Endothelial cell of umbilical vein (primary cell): ENCODE data around the gene SYNPO2. TPM values are rescaled to one million over a fixed set of nuclear protein-coding genes. Genes with fewer than 3 reads are reported as not detected.

Experiments used
- BruUV-seq: library from RNA; stranded (reverse); fragments of 400-500 nt; replicated peaks from 2 replicates; lab custom pipeline; 2021; lab: Mats Ljungman, UMichigan
- CTCF ChIA-PET: fragments of 300-600, 350-600 bp; sonication (Branson Sonifier 250); formaldehyde crosslinking; loops from one replicate; lab custom pipeline; 2021; ENCODE audit warnings: antibody characterized with exemption, inconsistent platforms; lab: Charles Lee
- POLR2A ChIA-PET: fragments of 300-600, 350-600 bp; sonication (Branson Sonifier 250); formaldehyde crosslinking; loops from one replicate; lab custom pipeline; 2021; ENCODE audit warnings: antibody characterized with exemption, inconsistent platforms; lab: Charles Lee
- DNase-seq: peaks from one replicate; pipeline ENCODE4 v3.0.0-alpha.2; 2011; ENCODE audit warnings: low read depth, low spot score
- FAIRE-seq: peaks from 2 replicates; lab custom pipeline; 2011; peaks lifted over from hg19 to GRCh38; lab: Jason Lieb, UNC
- H2AFZ ChIP-seq: 2 replicates; pipeline ENCODE4 v1.6.0; 2012; ENCODE audit warnings: low read depth, low read length, control low read depth, inconsistent platforms
- H3K27ac ChIP-seq: 2 replicates; pipeline ENCODE4 v1.5.1; 2011; ENCODE audit warnings: low read depth, mild to moderate bottlenecking, control low read depth, low read length, moderate library complexity; ENCODE audit not compliant: insufficient read depth
- H3K27me3 ChIP-seq, 2 experiments: 2 replicates each; pipeline versions ENCODE4 v1.6.0 to v1.6.1; 2011; ENCODE audit warnings: low read length in 2 of 2, mixed read lengths in 1 of 2; ENCODE audit not compliant: control insufficient read depth in 2 of 2, insufficient read depth in 2 of 2
- H3K36me3 ChIP-seq, 2 experiments: 2 replicates in 1 of 2; 3 replicates in 1 of 2; pipeline ENCODE4 v1.5.1; 2011; ENCODE audit warnings: low read length in 2 of 2, mild to moderate bottlenecking in 1 of 2, moderate library complexity in 1 of 2; ENCODE audit not compliant: control insufficient read depth in 2 of 2, insufficient read depth in 2 of 2; ENCODE audit errors: extremely low read depth in 1 of 2
- H3K4me1 ChIP-seq: 3 replicates; pipeline ENCODE4 v1.5.1; 2011; ENCODE audit warnings: mild to moderate bottlenecking, low read length; ENCODE audit not compliant: control insufficient read depth, insufficient read depth; ENCODE audit errors: extremely low read depth
- H3K4me2 ChIP-seq: 2 replicates; pipeline ENCODE4 v1.6.1; 2011; ENCODE audit warnings: low read length, control low read depth, mixed read lengths; ENCODE audit not compliant: insufficient read depth
- H3K4me3 ChIP-seq, 3 experiments: fragments of 200-600 bp in 1 of 3; sonication (generic), shearing (Covaris generic) in 1 of 3; replicated peaks in 1 of 3; 2 replicates each; pipeline ENCODE4 v1.5.1; 2011 to 2016; ENCODE audit warnings: control low read depth in 3 of 3, low read length in 3 of 3, mild to moderate bottlenecking in 2 of 3, inconsistent platforms in 1 of 3, low read depth in 1 of 3, moderate library complexity in 1 of 3; ENCODE audit not compliant: insufficient read depth in 1 of 3
- H3K79me2 ChIP-seq: 2 replicates; pipeline ENCODE4 v1.6.0; 2012; ENCODE audit warnings: low read length, inconsistent platforms; ENCODE audit not compliant: control insufficient read depth, insufficient read depth
- H3K9ac ChIP-seq: replicated peaks from 2 replicates; pipeline ENCODE3; 2011; ENCODE audit warnings: low read length, control low read depth; ENCODE audit not compliant: insufficient read depth; ENCODE audit errors: extremely low read depth
- H3K9me1 ChIP-seq: replicated peaks from 3 replicates; pipeline ENCODE4 v1.6.0; 2011; ENCODE audit warnings: mild to moderate bottlenecking, low read length; ENCODE audit not compliant: control insufficient read depth, insufficient read depth; ENCODE audit errors: extremely low read depth
- H3K9me3 ChIP-seq: replicated peaks from 2 replicates; pipeline ENCODE4 v1.5.1; 2012; ENCODE audit warnings: low read length, inconsistent platforms; ENCODE audit not compliant: control insufficient read depth, insufficient read depth
- H4K20me1 ChIP-seq: replicated peaks from 2 replicates; pipeline ENCODE3; 2011; ENCODE audit warnings: mild to moderate bottlenecking, low read length; ENCODE audit not compliant: control insufficient read depth, insufficient read depth; ENCODE audit errors: extremely low read depth
- CTCF ChIP-seq, 2 donors: IDR thresholded peaks; 1 replicate in 1 of 2; 2 replicates in 1 of 2; pipeline ENCODE4 v1.5.1; 2011; ENCODE audit warnings: low read length in 2 of 2, mild to moderate bottlenecking in 2 of 2, moderate library complexity in 2 of 2, control low read depth in 1 of 2, inconsistent platforms in 1 of 2, low read depth in 1 of 2; ENCODE audit not compliant: insufficient read depth in 1 of 2; ENCODE audit errors: extremely low read depth in 1 of 2
- FOS ChIP-seq: IDR thresholded peaks from 2 replicates; pipeline ENCODE4 v1.6.1; 2011; ENCODE audit warnings: mild to moderate bottlenecking, low read length, moderate library complexity, borderline replicate concordance; ENCODE audit not compliant: insufficient read depth
- GATA2 ChIP-seq: IDR thresholded peaks from 2 replicates; pipeline ENCODE4 v1.7.0; 2011; ENCODE audit warnings: low read depth, mild to moderate bottlenecking, moderate library complexity, mixed read lengths, low read length; ENCODE audit not compliant: insufficient read length, insufficient read depth
- JUN ChIP-seq: IDR thresholded peaks from 2 replicates; pipeline ENCODE4 v1.6.1; 2011; ENCODE audit warnings: borderline replicate concordance, low read depth; ENCODE audit not compliant: insufficient read length, insufficient read depth
- MAX ChIP-seq: IDR thresholded peaks from 2 replicates; pipeline ENCODE4 v1.6.1; 2011; ENCODE audit not compliant: insufficient read depth, insufficient read length
- POLR2A ChIP-seq: IDR thresholded peaks from 2 replicates; pipeline ENCODE4 v1.6.1; 2012; ENCODE audit warnings: low read depth, mild to moderate bottlenecking, control low read depth, low read length
- POLR2AphosphoS5 ChIP-seq: IDR thresholded peaks from 2 replicates; pipeline ENCODE4 v1.6.1; 2012; ENCODE audit warnings: low read depth, mild to moderate bottlenecking, control low read depth, low read length, moderate library complexity; ENCODE audit not compliant: insufficient read depth
- dilution Hi-C: fragments of 300-500 bp; cut with MboI; formaldehyde crosslinking; loops from one replicate; pipeline ENCODE4 v1.15.0; 2019; ENCODE audit warnings: low sequenced_read_pairs; ENCODE audit not compliant: extremely low pct_ligation_motif_present
- intact Hi-C: fragments of 100-400 bp; cut with micrococcal nuclease; formaldehyde crosslinking; loops from one replicate; pipeline ENCODE4 v1.10.0; 2022
- polyA plus RNA-seq, 4 experiments: library from polyadenylated mRNA; depleted of rRNA in 3 of 4; stranded (reverse) in 3 of 4; unstranded in 1 of 4; fragments of >200 nt; gene quantifications; 2 replicates each; pipeline versions ENCODE4 v1.2.1 to v1.2.3, GENCODE V29; 2011 to 2012; ENCODE audit warnings: missing spikeins in 1 of 4
- total RNA-seq: library from RNA; stranded (reverse); gene quantifications from 2 replicates; pipeline ENCODE4 v1.2.3, GENCODE V29; 2021

The SYNPO2 gene
- total and polyA plus RNA-seq, 2 donors (not counting 3 experiments of a cell fraction or from before 2014, with no cell fraction given): 0.06 to 0.13 TPM

DNA sequence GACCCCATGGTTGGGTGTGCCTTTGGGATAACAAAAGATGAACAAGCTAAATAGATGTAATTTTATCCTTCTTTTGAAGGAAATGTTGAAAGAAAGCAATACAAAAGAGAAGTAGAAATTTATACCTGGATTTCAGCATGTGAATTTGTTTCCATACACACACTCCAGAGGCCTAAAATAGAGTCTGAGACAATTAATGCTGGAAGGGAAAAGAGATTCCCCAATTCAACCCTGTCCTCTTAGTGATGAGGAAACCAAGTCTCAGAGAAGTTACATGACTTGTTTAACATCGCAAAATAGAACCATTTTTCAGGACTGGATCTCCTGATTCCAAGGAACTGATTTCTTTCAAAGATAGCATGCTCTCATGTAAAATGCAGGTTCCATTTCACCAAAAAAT lies 209.7 kb downstream of the SYNPO2 start:
- CTCF ChIA-PET: interaction anchor here (1.0 kb wide), 1 partner anchor 115 kb away, joined by 4 read pairs; no protein-coding TSS in a partner anchor

More for the DNA sequence above, 209.7 kb downstream of the SYNPO2 start:
- peaks cover 21% of the 10 kb centered on the region for H3K4me1 ChIP-seq
- DNase-seq (no peak), FAIRE-seq (no peak)
- H3K9me3 ChIP-seq: no peaks in the 10 kb centered on the region
- no peak overlapping the region for H3K4me3 ChIP-seq
- no TSS peak for BruUV-seq
- TF ChIP-seq POLR2A (no peak), CTCF (IDR thresholded peaks at IDR 0.05; ENCODE audit: extremely low read depth in 1 of 2, insufficient read depth in 1 of 2, low read depth in 1 of 2, low read length in 2 of 2) (no peak), MAX (no peak), POLR2AphosphoS5 (no peak), FOS (no peak), JUN (no peak), GATA2 (no peak)
- no peaks in the 10 kb centered on the region for H3K79me2 ChIP-seq
- dilution Hi-C loops: no loop called here
- no peak overlapping the region for H3K27ac ChIP-seq
- POLR2A ChIA-PET: no interaction called here
- no peak overlapping the region for H3K9ac ChIP-seq
- H3K4me2 ChIP-seq: no peak overlapping the region
- no peaks in the 10 kb centered on the region for H3K9me1 ChIP-seq
- no peaks in the 10 kb centered on the region for H3K27me3 ChIP-seq
- H3K36me3 ChIP-seq: no peaks in the 10 kb centered on the region
- intact Hi-C loops: no loop called here
- no peaks in the 10 kb centered on the region for H4K20me1 ChIP-seq
- no peak overlapping the region for H2AFZ ChIP-seq
